Renal cortical epithelial cell (primary cell): ENCODE measurements around the gene SEC14L5. TPM values are rescaled to one million over a fixed set of nuclear protein-coding genes. Genes with fewer than 3 reads are reported as not detected.

Source experiments
- total RNA-seq: library from RNA; depleted of rRNA; stranded (reverse); fragments of >200 nt; gene quantifications from 2 replicates; pipeline ENCODE4 v1.2.3, GENCODE V29; 2014

SEC14L5 gene
- total RNA-seq, 1 donor from 2014 or later, result 0.10 TPM

Other genes with a start within 250 kb of the SEC14L5 start
- gene ANKS3, start 224.1 kb upstream of the SEC14L5 start, total RNA-seq, result 27.1 and 34.6 TPM in 2 replicates
- 1.0 and 1.7 TPM in 2 replicates for gene DNAAF8, start 223.8 kb upstream of the SEC14L5 start, total RNA-seq
- 7.3 and 11.4 TPM in 2 replicates for gene ZNF500, start 191.2 kb upstream of the SEC14L5 start, total RNA-seq
- not detected in 2 replicates for gene SEPTIN12, start 170.0 kb upstream of the SEC14L5 start, total RNA-seq
- gene SMIM22, start 163.0 kb upstream of the SEC14L5 start, total RNA-seq, result 16.7 TPM in 1 of 2 replicates, not detected in the other
- gene ROGDI, start 155.7 kb upstream of the SEC14L5 start, total RNA-seq, result 16.3 and 24.5 TPM in 2 replicates
- gene GLYR1, start 111.0 kb upstream of the SEC14L5 start, total RNA-seq, result 57.1 and 106 TPM in 2 replicates
- gene UBN1, start 110.8 kb upstream of the SEC14L5 start, total RNA-seq, result 18.2 and 33.1 TPM in 2 replicates
- gene PPL, start 21.2 kb upstream of the SEC14L5 start, total RNA-seq, result 17.0 and 35.4 TPM in 2 replicates
- gene NAGPA, start 75.6 kb downstream of the SEC14L5 start, total RNA-seq, result 12.5 and 20.2 TPM in 2 replicates
- gene C16orf89, start 107.6 kb downstream of the SEC14L5 start, total RNA-seq, result 0.15 TPM in 1 of 2 replicates, not detected in the other
- gene ALG1, start 113.5 kb downstream of the SEC14L5 start, total RNA-seq, result 20.8 and 27.8 TPM in 2 replicates
- 12.3 and 13.9 TPM in 2 replicates for gene EEF2KMT, start 139.5 kb downstream of the SEC14L5 start, total RNA-seq